Ishikawa (cell line): ENCODE data around the gene HOXB7.

Experiments used
- CEBPB ChIP-seq: IDR thresholded peaks from 2 replicates; pipeline ENCODE4 v1.6.1; 2012
- CREB1 ChIP-seq: IDR thresholded peaks from 2 replicates; pipeline ENCODE4 v1.6.1; 2012; ENCODE audit warnings: low read depth
- EGR1 ChIP-seq: IDR thresholded peaks from 2 replicates; pipeline ENCODE4 v1.6.1; 2012
- EP300 ChIP-seq: IDR thresholded peaks from 2 replicates; pipeline ENCODE4 v1.6.1; 2012; ENCODE audit warnings: borderline replicate concordance
- FOXM1 ChIP-seq: IDR thresholded peaks from 2 replicates; pipeline ENCODE4 v1.6.1; 2012; ENCODE audit warnings: low read depth, borderline replicate concordance
- MAX ChIP-seq: IDR thresholded peaks from 2 replicates; pipeline ENCODE4 v1.6.1; 2012
- NFIC ChIP-seq: IDR thresholded peaks from 2 replicates; pipeline ENCODE4 v1.6.1; 2012
- RAD21 ChIP-seq: IDR thresholded peaks from 2 replicates; pipeline ENCODE4 v1.6.1; 2012; ENCODE audit warnings: low read depth
- REST ChIP-seq: IDR thresholded peaks from 2 replicates; pipeline ENCODE4 v1.6.1; 2012; ENCODE audit warnings: low read depth, mild to moderate bottlenecking
- TAF1 ChIP-seq: IDR thresholded peaks from 2 replicates; pipeline ENCODE4 v1.6.1; 2012; ENCODE audit warnings: low read depth, mild to moderate bottlenecking
- TCF12 ChIP-seq: IDR thresholded peaks from 2 replicates; pipeline ENCODE4 v1.6.1; 2012; ENCODE audit warnings: low read depth
- TEAD4 ChIP-seq: IDR thresholded peaks from 2 replicates; pipeline ENCODE4 v1.6.1; 2012
- USF1 ChIP-seq: IDR thresholded peaks from 2 replicates; pipeline ENCODE4 v1.6.1; 2012
- YY1 ChIP-seq: IDR thresholded peaks from 2 replicates; pipeline ENCODE4 v1.6.1; 2012; ENCODE audit warnings: low read depth
- ZBTB7A ChIP-seq: IDR thresholded peaks from 2 replicates; pipeline ENCODE4 v1.6.1; 2012; ENCODE audit warnings: low read depth

The HOXB7 gene

DNA sequence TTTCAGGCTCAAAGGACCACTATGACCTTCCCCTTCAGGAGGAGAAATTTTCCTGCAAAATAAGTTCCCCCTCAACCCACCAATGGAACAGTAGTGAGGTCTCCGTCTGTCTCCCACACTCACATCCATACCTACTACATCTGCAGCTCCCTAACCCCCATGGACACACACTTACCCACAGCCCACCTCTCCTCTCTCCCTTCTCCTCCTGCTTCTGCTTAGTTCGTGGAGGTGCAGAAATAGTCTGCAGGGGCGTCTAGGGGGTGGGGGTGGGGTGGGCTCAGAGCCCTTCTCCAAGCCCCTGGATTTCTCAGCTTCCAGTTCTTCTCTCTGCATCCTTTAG is 41.6 kb downstream of the HOXB7 start:
- TF ChIP-seq FOXM1 (no peak), MAX (no peak), TEAD4 (no peak), TAF1 (no peak), EP300 (no peak), RAD21 (no peak), CEBPB (no peak), YY1 (no peak)

DNA sequence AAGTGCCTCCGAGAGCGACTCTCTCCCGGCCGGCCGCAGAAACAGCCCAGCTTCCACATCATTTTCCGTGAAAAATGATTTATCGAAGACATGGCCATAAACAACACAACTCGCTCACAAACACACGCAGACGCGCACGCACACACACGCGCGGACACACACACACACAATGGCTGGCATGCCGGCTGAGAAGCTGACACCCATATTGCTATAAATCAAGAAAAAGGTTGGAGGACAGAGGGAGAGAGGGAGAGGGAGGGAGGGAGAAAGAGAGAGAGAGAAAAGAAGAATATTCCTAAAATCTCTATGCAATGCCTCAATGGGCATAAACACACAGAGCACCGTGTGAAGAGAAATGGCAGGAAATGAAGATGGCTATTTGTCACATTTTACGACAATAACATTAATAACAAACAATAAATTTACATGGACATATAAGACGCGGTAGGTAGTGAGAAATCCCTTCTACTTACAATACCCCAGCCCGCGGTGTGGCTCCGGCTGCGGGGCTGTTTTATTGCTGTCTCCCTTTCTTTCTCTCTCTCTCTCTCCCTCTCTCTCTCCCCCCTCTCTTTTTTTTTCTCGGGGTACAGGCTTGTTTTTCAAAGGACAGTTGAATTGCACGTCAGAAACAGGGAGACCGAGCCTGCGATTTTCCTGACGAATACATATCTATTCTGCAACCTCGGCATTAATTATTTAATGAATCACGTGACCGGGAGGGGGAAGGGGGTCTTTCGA is 42.1 kb downstream of the HOXB7 start:
- TF ChIP-seq EP300 (peak; percentile 20; the same call in 1 of the 2 replicates), USF1 (peak; percentile 64), NFIC (no peak), EGR1 (no peak), RAD21 (no peak), CEBPB (no peak), TCF12 (peak; percentile 26; the same call in 1 of the 2 replicates), FOXM1 (no peak)

DNA sequence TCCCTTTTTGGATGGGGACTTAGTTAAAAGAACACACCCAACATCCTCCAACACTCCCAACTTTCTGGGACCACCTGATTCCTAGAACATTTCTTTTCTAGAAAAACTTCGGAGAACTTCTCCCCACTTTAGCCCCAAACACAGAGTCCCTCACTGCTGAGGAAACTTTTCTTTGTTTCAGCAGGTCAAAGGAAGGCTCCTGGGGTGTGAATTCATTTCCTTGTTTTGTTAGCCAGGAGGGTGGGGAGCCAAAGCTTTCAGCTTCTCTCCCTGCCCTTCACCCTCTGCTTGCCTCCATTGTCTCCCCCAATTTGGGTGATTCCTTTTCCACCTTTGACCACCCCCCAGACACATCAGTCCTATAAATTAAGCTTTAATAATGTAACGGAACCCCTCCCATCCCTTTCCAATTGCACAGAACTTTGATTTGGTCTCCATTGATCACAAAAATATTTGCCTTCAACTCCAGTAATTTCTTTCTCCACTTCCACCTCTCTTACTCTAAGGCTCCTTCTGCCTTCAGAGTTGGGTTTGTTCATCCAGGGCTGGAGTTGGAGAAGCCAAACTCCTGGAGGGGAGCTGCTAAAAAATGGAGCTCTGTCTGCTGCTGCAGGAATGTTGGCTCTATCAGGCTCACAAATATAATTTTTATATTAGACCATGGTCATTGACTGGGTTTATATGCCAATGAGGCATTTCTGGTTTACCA is 43.0 kb downstream of the HOXB7 start:
- no peak for TF ChIP-seq ZBTB7A
- TF ChIP-seq RAD21 = no peak
- no peak for TF ChIP-seq CREB1
- no peak for TF ChIP-seq TCF12
- no peak for TF ChIP-seq YY1
- no peak for TF ChIP-seq TAF1
- TF ChIP-seq NFIC = no peak
- TF ChIP-seq USF1 = no peak
- no peak for TF ChIP-seq TEAD4
- no peak for TF ChIP-seq FOXM1
- TF ChIP-seq MAX = no peak
- TF ChIP-seq EP300 = no peak
- TF ChIP-seq CEBPB = no peak
- TF ChIP-seq EGR1 = no peak
- TF ChIP-seq REST = no peak

DNA sequence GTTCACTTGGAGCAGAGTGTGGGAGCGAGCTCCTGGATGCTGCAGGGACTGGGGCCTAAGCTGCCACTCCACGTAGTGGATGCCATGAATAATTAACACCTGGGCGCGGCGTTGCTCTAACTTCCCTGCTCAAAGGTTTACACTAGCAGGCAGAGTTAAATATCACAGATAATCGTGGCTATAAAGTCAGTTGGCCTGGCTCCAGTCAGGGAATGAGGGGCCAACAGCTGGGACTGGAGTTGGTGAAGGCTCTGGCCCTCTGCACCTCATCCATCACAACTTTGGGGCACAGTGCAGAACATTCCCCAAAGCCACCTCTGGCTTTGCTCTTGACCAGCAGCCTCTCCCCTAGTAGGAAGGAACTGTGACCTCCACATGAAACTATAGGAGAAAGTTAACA is 43.6 kb downstream of the HOXB7 start:
- TF ChIP-seq ZBTB7A (no peak), CREB1 (no peak), NFIC (no peak), TEAD4 (no peak), EP300 (no peak), REST (no peak), TCF12 (no peak), EGR1 (no peak), FOXM1 (no peak), USF1 (no peak), YY1 (no peak), CEBPB (no peak), RAD21 (no peak), TAF1 (no peak), MAX (no peak)

GRCh38 chr17:48566717-48567116 is 44.1 kb downstream of the HOXB7 start:
- TF ChIP-seq ZBTB7A (no peak), RAD21 (no peak), TEAD4 (no peak), NFIC (no peak), YY1 (no peak), EP300 (no peak), EGR1 (no peak), TCF12 (no peak), USF1 (no peak), FOXM1 (no peak), CREB1 (no peak), CEBPB (no peak), MAX (no peak), REST (no peak), TAF1 (no peak)
